SK-N-SH (cell line): ENCODE measurements around the gene RPS6KL1. TPM values are rescaled to one million over a fixed set of nuclear protein-coding genes. Genes with fewer than 3 reads are reported as not detected.

ENCODE experiments used
- CTCF ChIA-PET: fragments of 300-600, 350-600 bp; formaldehyde crosslinking; extraction: SDS; loops from one replicate; lab custom pipeline; 2021; lab: Yijun Ruan, JAX
- POLR2A ChIA-PET: fragments of 350-600 bp; sonication (Branson Sonifier 250); formaldehyde crosslinking; extraction: SDS; loops from one replicate; lab custom pipeline; 2020; ENCODE audit warnings: antibody characterized with exemption, inconsistent platforms; lab: Yijun Ruan, JAX
- DNase-seq: peaks from one replicate; pipeline ENCODE4 v3.0.0; 2012
- H2AFZ ChIP-seq: fragments of 200-600 bp; sonication (generic); 2 replicates; pipeline ENCODE4 v1.8.1; 2016; ENCODE audit warnings: antibody characterized with exemption, mild to moderate bottlenecking, low read depth
- H3F3A ChIP-seq: fragments of 200-600 bp; sonication (generic); replicated peaks from 2 replicates; pipeline ENCODE3; 2016; ENCODE audit warnings: antibody characterized with exemption, mild to moderate bottlenecking; ENCODE audit not compliant: insufficient read depth
- H3K27ac ChIP-seq, 2 experiments: fragments of 200-500 bp in 1 of 2; fragments of 200-600 bp in 1 of 2; sonication (Bioruptor generic) in 1 of 2; sonication (generic), shearing (Covaris generic) in 1 of 2; 2 replicates each; pipeline versions ENCODE4 v1.5.1 to v1.6.1; 2014 to 2016; ENCODE audit warnings: low read depth in 2 of 2, inconsistent platforms in 1 of 2, low read length in 1 of 2, mild to moderate bottlenecking in 1 of 2, mixed read lengths in 1 of 2
- H3K27me3 ChIP-seq: fragments of 200-600 bp; sonication (generic), shearing (Covaris generic); 2 replicates; pipeline ENCODE4 v1.6.1; 2016; ENCODE audit warnings: mixed run types; ENCODE audit not compliant: insufficient read depth
- H3K36me3 ChIP-seq, 2 experiments: fragments of 200-500 bp in 1 of 2; fragments of 200-600 bp in 1 of 2; sonication (Bioruptor generic) in 1 of 2; sonication (generic) in 1 of 2; replicated peaks in 1 of 2; 2 replicates each; pipeline versions ENCODE3 to v1.5.1; 2014 to 2016; ENCODE audit warnings: low read length in 1 of 2, mild to moderate bottlenecking in 1 of 2; ENCODE audit not compliant: insufficient read depth in 2 of 2, control insufficient read depth in 1 of 2
- H3K4me1 ChIP-seq, 2 experiments: fragments of 200-500 bp in 1 of 2; fragments of 200-600 bp in 1 of 2; sonication (Bioruptor generic) in 1 of 2; sonication (generic), shearing (Covaris generic) in 1 of 2; 2 replicates each; pipeline versions ENCODE4 v1.5.1 to v1.6.1; 2014 to 2016; ENCODE audit warnings: low read depth in 1 of 2, low read length in 1 of 2, mixed run types in 1 of 2; ENCODE audit not compliant: insufficient read depth in 2 of 2, control insufficient read depth in 1 of 2
- H3K4me2 ChIP-seq: fragments of 200-600 bp; sonication (generic), shearing (Covaris generic); 2 replicates; pipeline ENCODE4 v1.6.1; 2017; ENCODE audit warnings: mixed run types
- H3K4me3 ChIP-seq, 2 experiments: fragments of 200-500 bp in 1 of 2; fragments of 200-600 bp in 1 of 2; sonication (Bioruptor generic) in 1 of 2; sonication (generic), shearing (Covaris generic) in 1 of 2; 2 replicates each; pipeline versions ENCODE4 v1.5.1 to v1.8.1; 2014 to 2016; ENCODE audit warnings: low read depth in 2 of 2, inconsistent platforms in 1 of 2, low read length in 1 of 2, mild to moderate bottlenecking in 1 of 2, mixed read lengths in 1 of 2, moderate library complexity in 1 of 2
- H3K79me2 ChIP-seq: fragments of 200-600 bp; sonication (generic); 2 replicates; pipeline ENCODE4 v1.8.1; 2017; ENCODE audit warnings: mild to moderate bottlenecking; ENCODE audit not compliant: insufficient read depth
- H3K9ac ChIP-seq: fragments of 200-600 bp; sonication (generic); 2 replicates; pipeline ENCODE4 v1.6.1; 2017; ENCODE audit warnings: mixed run types
- H3K9me2 ChIP-seq: fragments of 200-600 bp; sonication (generic); 2 replicates; pipeline ENCODE4 v1.6.1; 2017; ENCODE audit warnings: mixed run types
- H3K9me3 ChIP-seq: fragments of 200-600 bp; sonication (generic); 2 replicates; pipeline ENCODE4 v1.6.1; 2017; ENCODE audit warnings: mixed run types, mild to moderate bottlenecking, moderate library complexity
- H4K20me1 ChIP-seq: fragments of 200-600 bp; sonication (generic); 2 replicates; pipeline ENCODE4 v1.6.1; 2017; ENCODE audit warnings: mild to moderate bottlenecking, mixed run types; ENCODE audit not compliant: insufficient read depth
- CHD2 ChIP-seq: fragments of 150-350 bp; IDR thresholded peaks from 2 replicates; pipeline ENCODE4 v1.6.1; 2018; ENCODE audit warnings: low read length; ENCODE audit not compliant: partially characterized antibody
- ELF1 ChIP-seq: IDR thresholded peaks from 2 replicates; pipeline ENCODE4 v1.4.0; 2012
- EP300 ChIP-seq, 2 experiments: IDR thresholded peaks; 2 replicates each; pipeline versions ENCODE4 v1.4.0 to v1.6.1; 2012; ENCODE audit warnings: borderline replicate concordance in 1 of 2, low read depth in 1 of 2, low read length in 1 of 2
- EZH2phosphoT487 ChIP-seq: fragments of 200-600 bp; sonication (generic); IDR thresholded peaks from 2 replicates; pipeline ENCODE4 v1.6.1; 2017; ENCODE audit warnings: low read depth, mixed run types, mild to moderate bottlenecking, antibody characterized with exemption, moderate library complexity, borderline replicate concordance
- FOSL2 ChIP-seq: IDR thresholded peaks from 2 replicates; pipeline ENCODE4 v1.4.0; 2012; ENCODE audit warnings: low read depth, mild to moderate bottlenecking, moderate library complexity, borderline replicate concordance
- FOXJ3 ChIP-seq: sonication (generic); formaldehyde crosslinking; IDR thresholded peaks from 2 replicates; pipeline ENCODE4 v1.5.1; 2020; ENCODE audit warnings: mild to moderate bottlenecking, missing genetic modification reagents
- FOXM1 ChIP-seq: IDR thresholded peaks from 2 replicates; pipeline ENCODE4 v1.4.0; 2012; ENCODE audit warnings: low read depth, mild to moderate bottlenecking
- IRF3 ChIP-seq: fragments of 150-350 bp; IDR thresholded peaks from 2 replicates; pipeline ENCODE4 v1.6.1; 2016; ENCODE audit warnings: mild to moderate bottlenecking, low read depth, low read length
- JUND ChIP-seq: IDR thresholded peaks from 2 replicates; pipeline ENCODE4 v1.4.0; 2012
- MAX ChIP-seq: IDR thresholded peaks from 2 replicates; pipeline ENCODE4 v1.4.0; 2012; ENCODE audit warnings: low read depth
- NFIC ChIP-seq: IDR thresholded peaks from 2 replicates; pipeline ENCODE4 v1.4.0; 2012; ENCODE audit warnings: borderline replicate concordance
- PBX3 ChIP-seq: IDR thresholded peaks from 2 replicates; pipeline ENCODE4; 2012
- RCOR1 ChIP-seq: fragments of 150-350 bp; IDR thresholded peaks from 2 replicates; pipeline ENCODE4 v1.6.1; 2017; ENCODE audit warnings: antibody characterized with exemption, low read length
- TAF1 ChIP-seq: IDR thresholded peaks from 2 replicates; pipeline ENCODE4 v1.6.1; 2012; ENCODE audit warnings: low read depth, mild to moderate bottlenecking, low read length, moderate library complexity, borderline replicate concordance
- WGBS: methylation state at CpG from one replicate; pipeline ENCODE4 v1.1.6; 2017; ENCODE audit warnings: low lambda C conversion rate; 5-methylcytosine and 5-hydroxymethylcytosine counted together
- polyA plus RNA-seq, 3 experiments: library from polyadenylated mRNA; depleted of rRNA; stranded (reverse); fragments of >200 nt; gene quantifications; 2 replicates each; pipeline ENCODE4 v1.2.3, GENCODE V29; 2012
- TF ChIP-seq, protein P1 (sequence below): fragments of 200-600 bp; sonication (generic); IDR thresholded peaks from 2 replicates; pipeline ENCODE4 v1.6.1; 2017; ENCODE audit warnings: antibody characterized with exemption, mild to moderate bottlenecking, moderate library complexity

The RPS6KL1 gene
- polyA plus RNA-seq, 1 of the 3 experiments (the other 2 are of a cell fraction): 2.5 TPM

DNA sequence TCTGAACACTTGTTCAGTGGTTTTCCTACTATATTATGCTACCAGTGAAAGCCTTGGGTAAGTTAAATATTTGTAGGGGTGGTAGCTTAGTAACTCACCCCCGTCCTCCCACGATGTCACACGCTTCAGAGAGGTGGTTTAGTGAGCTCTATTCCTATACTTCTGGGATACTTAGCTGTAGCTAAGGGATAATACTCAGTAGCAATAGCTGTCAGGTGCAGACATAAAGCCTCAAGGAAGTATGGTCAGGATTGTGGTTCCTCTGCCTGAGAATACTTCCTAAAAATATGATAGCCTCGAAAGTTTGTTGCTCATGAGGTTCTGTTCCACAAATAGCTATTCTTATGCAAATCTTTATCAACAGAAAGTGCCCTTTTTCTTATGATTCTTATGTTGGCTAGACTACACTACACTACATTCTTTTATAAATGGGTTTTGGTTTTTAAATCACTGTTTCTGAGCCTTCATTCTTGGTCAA, 29.4 kb downstream of the RPS6KL1 start:
- Histone ChIP-seq H3K36me3 (peaks cover 81 to 86% of the 10 kb centered on the region in 2 experiments), H3K4me2 (no peak overlapping the region), H3K4me1 (peaks cover 0 to 2% of the 10 kb centered on the region in 2 experiments; a peak in 1 of 4 replicates), H3K27me3 (no peaks in the 10 kb centered on the region), H3K9me3 (no peaks in the 10 kb centered on the region), H4K20me1 (peaks cover 10% of the 10 kb centered on the region), H3K9ac (no peak overlapping the region), H3F3A (peaks cover 18% of the 10 kb centered on the region), H3K9me2 (no peaks in the 10 kb centered on the region), H2AFZ (no peak overlapping the region), H3K4me3 (no peak overlapping the region), H3K79me2 (peaks cover 31% of the 10 kb centered on the region), H3K27ac (no peak overlapping the region)
- no peak for DNase-seq
- TF ChIP-seq, protein P1, sequence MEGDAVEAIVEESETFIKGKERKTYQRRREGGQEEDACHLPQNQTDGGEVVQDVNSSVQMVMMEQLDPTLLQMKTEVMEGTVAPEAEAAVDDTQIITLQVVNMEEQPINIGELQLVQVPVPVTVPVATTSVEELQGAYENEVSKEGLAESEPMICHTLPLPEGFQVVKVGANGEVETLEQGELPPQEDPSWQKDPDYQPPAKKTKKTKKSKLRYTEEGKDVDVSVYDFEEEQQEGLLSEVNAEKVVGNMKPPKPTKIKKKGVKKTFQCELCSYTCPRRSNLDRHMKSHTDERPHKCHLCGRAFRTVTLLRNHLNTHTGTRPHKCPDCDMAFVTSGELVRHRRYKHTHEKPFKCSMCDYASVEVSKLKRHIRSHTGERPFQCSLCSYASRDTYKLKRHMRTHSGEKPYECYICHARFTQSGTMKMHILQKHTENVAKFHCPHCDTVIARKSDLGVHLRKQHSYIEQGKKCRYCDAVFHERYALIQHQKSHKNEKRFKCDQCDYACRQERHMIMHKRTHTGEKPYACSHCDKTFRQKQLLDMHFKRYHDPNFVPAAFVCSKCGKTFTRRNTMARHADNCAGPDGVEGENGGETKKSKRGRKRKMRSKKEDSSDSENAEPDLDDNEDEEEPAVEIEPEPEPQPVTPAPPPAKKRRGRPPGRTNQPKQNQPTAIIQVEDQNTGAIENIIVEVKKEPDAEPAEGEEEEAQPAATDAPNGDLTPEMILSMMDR: no peak
- 88% methylated on average over 3 of the region's 4 CpGs for WGBS
- CTCF ChIA-PET: interaction anchor here (0.9 to 26.0 kb wide), 4 partner anchors 14 to 195 kb away, joined by 3 to 537 read pairs (median 64); no protein-coding TSS in a partner anchor
- POLR2A ChIA-PET: interaction anchor here (1.0 kb wide), 1 partner anchor 11 kb away, joined by 3 read pairs; no protein-coding TSS in a partner anchor

GRCh38 chr14:74892745-74893144, 30.3 kb downstream of the RPS6KL1 start:
- 89% methylated on average over 5 of the region's 5 CpGs for WGBS
- DNase-seq: no peak
- peaks cover 18% of the 10 kb centered on the region for H3F3A ChIP-seq
- peaks cover 40% of the 10 kb centered on the region for H3K79me2 ChIP-seq
- peaks cover 19% of the 10 kb centered on the region for H4K20me1 ChIP-seq
- no peaks in the 10 kb centered on the region for H3K9me3 ChIP-seq
- H3K9me2 ChIP-seq: no peaks in the 10 kb centered on the region
- no peak overlapping the region for H3K27ac ChIP-seq
- POLR2A ChIA-PET: no interaction called here
- no peak overlapping the region for H3K4me2 ChIP-seq
- H2AFZ ChIP-seq: no peak overlapping the region
- no peaks in the 10 kb centered on the region for H3K27me3 ChIP-seq
- H3K36me3 ChIP-seq: peaks cover 75 to 84% of the 10 kb centered on the region in 2 experiments
- CTCF ChIA-PET: interaction anchor here (0.9 to 26.0 kb wide), 4 partner anchors 15 to 196 kb away, joined by 3 to 537 read pairs (median 64); no protein-coding TSS in a partner anchor
- H3K4me3 ChIP-seq: no peak overlapping the region
- peaks cover 7 to 11% of the 10 kb centered on the region in 2 experiments; a peak in 3 of 4 replicates for H3K4me1 ChIP-seq
- TF ChIP-seq MAX (no peak), TAF1 (no peak), FOXJ3 (CRISPR knock-in tag) (no peak), IRF3 (no peak), NFIC (no peak), JUND (no peak), CHD2 (no peak), RCOR1 (no peak), EZH2phosphoT487 (no peak), EP300 (IDR thresholded peaks at IDR 0.05; ENCODE audit: borderline replicate concordance in 1 of 2, low read depth in 1 of 2, low read length in 1 of 2) (no peak), FOXM1 (no peak), FOSL2 (no peak), ELF1 (no peak), PBX3 (no peak)
- TF ChIP-seq, protein P1: no peak
- no peak overlapping the region for H3K9ac ChIP-seq
